Measurements from ENCODE around the gene CCDC120. TPM values are rescaled to one million over a fixed set of nuclear protein-coding genes. Genes with fewer than 3 reads are reported as not detected.

Gene CCDC120
- total RNA-seq (2014; rRNA removed; shearing (Covaris generic)): 0.12 and 0.98 TPM in 2 replicates

GRCh38 chrX:49058794-49059193, at the start of gene CCDC120:
CCDC120 (plus strand) TSS chrX:49058999; CDS start chrX:49062042, 3,043 bp downstream.
- in situ Hi-C loops (cut with HindIII; ENCODE audit: low sequenced_read_pairs): no loop called here
- DNase-seq (ENCODE audit: low spot score): peak; percentile 61

- no peak for DNase-seq (ENCODE audit: low spot score)
- in situ Hi-C loops (cut with HindIII; ENCODE audit: low sequenced_read_pairs): no loop called here
Measured at GRCh38 chrX:49019050-49019449, 39.7 kb upstream of the CCDC120 start.

GRCh38 chrX:49019599-49020249, 39.1 kb upstream of the CCDC120 start:
- in situ Hi-C loops (cut with HindIII; ENCODE audit: low sequenced_read_pairs): no loop called here
- DNase-seq (ENCODE audit: low spot score): no peak

GRCh38 chrX:49029876-49030275, 28.9 kb upstream of the CCDC120 start:
- in situ Hi-C loops (cut with HindIII; ENCODE audit: low sequenced_read_pairs): no loop called here
- no peak for DNase-seq (ENCODE audit: low spot score)

- in situ Hi-C loops (cut with HindIII; ENCODE audit: low sequenced_read_pairs): no loop called here
- no peak for DNase-seq (ENCODE audit: low spot score)
Measured at GRCh38 chrX:49030283-49030682, 28.5 kb upstream of the CCDC120 start.

- no peak for DNase-seq (ENCODE audit: low spot score)
- in situ Hi-C loops (cut with HindIII; ENCODE audit: low sequenced_read_pairs): no loop called here
Measured at GRCh38 chrX:49037883-49038475, 20.8 kb upstream of the CCDC120 start.

GRCh38 chrX:49039598-49040375, 19.0 kb upstream of the CCDC120 start:
- DNase-seq (ENCODE audit: low spot score): peak; percentile 37
- in situ Hi-C loops (cut with HindIII; ENCODE audit: low sequenced_read_pairs): no loop called here

- in situ Hi-C loops (cut with HindIII; ENCODE audit: low sequenced_read_pairs): no loop called here
- DNase-seq (ENCODE audit: low spot score): no peak
Measured at GRCh38 chrX:49040376-49040955, 18.3 kb upstream of the CCDC120 start.

GRCh38 chrX:49041744-49042580, 16.8 kb upstream of the CCDC120 start:
- in situ Hi-C loops (cut with HindIII; ENCODE audit: low sequenced_read_pairs): no loop called here

GRCh38 chrX:49042581-49043219, 16.1 kb upstream of the CCDC120 start:
- DNase-seq (ENCODE audit: low spot score): no peak
- in situ Hi-C loops (cut with HindIII; ENCODE audit: low sequenced_read_pairs): no loop called here

More at GRCh38 chrX:49041744-49042580, 16.8 kb upstream of the CCDC120 start:
- DNase-seq (ENCODE audit: low spot score): peak; percentile 33

GRCh38 chrX:49043220-49043986, 15.4 kb upstream of the CCDC120 start, which contains the start of gene TFE3:
TFE3 (minus strand) TSS chrX:49043357; CDS start chrX:49043226, 131 bp downstream.
- in situ Hi-C loops (cut with HindIII; ENCODE audit: low sequenced_read_pairs): no loop called here

GRCh38 chrX:49043987-49044281, 14.9 kb upstream of the CCDC120 start:
- in situ Hi-C loops (cut with HindIII; ENCODE audit: low sequenced_read_pairs): no loop called here
- DNase-seq (ENCODE audit: low spot score): no peak

More at GRCh38 chrX:49043220-49043986, 15.4 kb upstream of the CCDC120 start, which contains the start of gene TFE3:
- peak; percentile 99 for DNase-seq (ENCODE audit: low spot score)

- in situ Hi-C loops (cut with HindIII; ENCODE audit: low sequenced_read_pairs): no loop called here
- peak; percentile 58 for DNase-seq (ENCODE audit: low spot score)
Measured at GRCh38 chrX:49053223-49054072, 5.4 kb upstream of the CCDC120 start.

- in situ Hi-C loops (cut with HindIII; ENCODE audit: low sequenced_read_pairs): no loop called here
- no peak for DNase-seq (ENCODE audit: low spot score)
Measured at GRCh38 chrX:49054073-49054762, 4.6 kb upstream of the CCDC120 start.

- no peak for DNase-seq (ENCODE audit: low spot score)
- in situ Hi-C loops (cut with HindIII; ENCODE audit: low sequenced_read_pairs): no loop called here
Measured at GRCh38 chrX:49059201-49059600, 402 bp downstream of the CCDC120 start.

GRCh38 chrX:49059681-49060085, 884 bp downstream of the CCDC120 start:
- DNase-seq (ENCODE audit: low spot score): no peak
- in situ Hi-C loops (cut with HindIII; ENCODE audit: low sequenced_read_pairs): no loop called here
